K562 (cell line): ENCODE measurements around the gene POLR3E. TPM values are rescaled to one million over a fixed set of nuclear protein-coding genes. Genes with fewer than 3 reads are reported as not detected.

ENCODE experiments used
- ARNT ChIP-seq, 2 experiments: fragments of 450-650 bp; IDR thresholded peaks; 2 replicates each; pipeline ENCODE4 v1.6.1; 2016; ENCODE audit warnings: mild to moderate bottlenecking in 1 of 2
- E4F1 ChIP-seq: fragments of 250-450 bp; sonication (Bioruptor Pico); IDR thresholded peaks from 2 replicates; pipeline ENCODE4 v1.5.0; 2021; ENCODE audit warnings: mild to moderate bottlenecking, borderline replicate concordance
- EGR1 ChIP-seq: fragments of 450-650 bp; conservative IDR thresholded peaks from 2 replicates; pipeline ENCODE4 v1.6.1; 2017; ENCODE audit warnings: mild to moderate bottlenecking
- EWSR1 ChIP-seq: fragments of 450-650 bp; IDR thresholded peaks from 2 replicates; pipeline ENCODE4 v1.6.1; 2018; ENCODE audit warnings: borderline replicate concordance, mild to moderate bottlenecking, low read depth, moderate library complexity; ENCODE audit not compliant: partially characterized antibody
- HCFC1 ChIP-seq: IDR thresholded peaks from 2 replicates; pipeline ENCODE4 v1.6.1; 2012; ENCODE audit warnings: low read depth, low read length, improper control_type of control experiment
- HLTF ChIP-seq: fragments of 450-650 bp; IDR thresholded peaks from 2 replicates; pipeline ENCODE4 v1.6.1; 2016
- KHSRP ChIP-seq: fragments of 450-650 bp; IDR thresholded peaks from 2 replicates; pipeline ENCODE4 v1.6.1; 2017
- MAFK ChIP-seq: IDR thresholded peaks from 2 replicates; pipeline ENCODE4 v1.6.1; 2011; ENCODE audit warnings: low read length, improper control_type of control experiment
- NFIC ChIP-seq: fragments of 450-650 bp; IDR thresholded peaks from 2 replicates; pipeline ENCODE4 v1.6.1; 2017; ENCODE audit warnings: mild to moderate bottlenecking, inconsistent platforms
- NFYB ChIP-seq: IDR thresholded peaks from 2 replicates; pipeline ENCODE4 v1.6.1; 2011; ENCODE audit warnings: mild to moderate bottlenecking, moderate library complexity; ENCODE audit not compliant: insufficient read length; ENCODE audit errors: extremely low read depth
- NR2C2 ChIP-seq, 2 experiments: fragments of 200-800 bp in 1 of 2; sonication (Bioruptor generic) in 1 of 2; sonication (generic) in 1 of 2; formaldehyde crosslinking in 1 of 2; IDR thresholded peaks; 2 replicates each; pipeline versions ENCODE4 v1.6.1 to v1.8.0; 2016 to 2022; ENCODE audit warnings: mild to moderate bottlenecking in 1 of 2, missing compliant biosample characterization in 1 of 2, missing genetic modification characterization in 1 of 2, missing genetic modification reagents in 1 of 2
- PPARD ChIP-seq: fragments of 250-450 bp; sonication (Bioruptor Pico); IDR thresholded peaks from 2 replicates; pipeline ENCODE4 v1.8.0; 2022; ENCODE audit warnings: inconsistent platforms, mild to moderate bottlenecking, moderate library complexity
- RBM22 ChIP-seq: fragments of 200-400 bp; formaldehyde crosslinking; IDR thresholded peaks from 2 replicates; pipeline ENCODE4 v1.6.1; 2018; ENCODE audit warnings: low read length, low read depth; ENCODE audit not compliant: poor library complexity, severe bottlenecking
- RBM25 ChIP-seq: fragments of 200-400 bp; formaldehyde crosslinking; IDR thresholded peaks from 2 replicates; pipeline ENCODE4 v1.6.1; 2018; ENCODE audit warnings: low read length, low read depth, moderate library complexity; ENCODE audit not compliant: severe bottlenecking
- RHOXF2B ChIP-seq: fragments of 250-450 bp; sonication (Bioruptor Pico); conservative IDR thresholded peaks from 2 replicates; pipeline ENCODE4 v1.5.1; 2021
- ZBTB49 ChIP-seq: sonication (generic); formaldehyde crosslinking; IDR thresholded peaks from 2 replicates; pipeline ENCODE4 v1.8.0; 2022; ENCODE audit warnings: missing genetic modification reagents, mild to moderate bottlenecking, borderline replicate concordance
- ZNF124 ChIP-seq: sonication (generic); formaldehyde crosslinking; IDR thresholded peaks from 2 replicates; pipeline ENCODE4 v1.8.1; 2022; ENCODE audit warnings: missing genetic modification reagents
- ZNF140 ChIP-seq: fragments of 250-450 bp; sonication (Bioruptor Pico); IDR thresholded peaks from 2 replicates; pipeline ENCODE4 v1.8.0; 2021; ENCODE audit warnings: moderate library complexity, mild to moderate bottlenecking, inconsistent platforms
- ZNF253 ChIP-seq: fragments of 250-450 bp; sonication (Bioruptor Pico); conservative IDR thresholded peaks from 2 replicates; pipeline ENCODE4 v1.6.1; 2021; ENCODE audit warnings: mild to moderate bottlenecking
- ZNF609 ChIP-seq: sonication (generic); formaldehyde crosslinking; IDR thresholded peaks from 2 replicates; pipeline ENCODE4 v1.8.1; 2023; ENCODE audit warnings: missing genetic modification reagents, mild to moderate bottlenecking, borderline replicate concordance
- polyA plus RNA-seq, 8 experiments: library from polyadenylated mRNA; depleted of rRNA in 4 of 8; stranded (reverse) in 5 of 8; unstranded in 3 of 8; fragments of >200 nt; fragmentation: Nextera tagmentation in 2 of 8; fragmentation: Illumina TruSeq in 1 of 8; extraction: Ambion mirVana in 2 of 8; extraction: Trizol in 1 of 8; gene quantifications; 2 replicates each; pipeline versions ENCODE4 v1.2.1 to v1.2.3, GENCODE V29; 2011 to 2014; ENCODE audit warnings: inconsistent platforms in 1 of 8, missing spikeins in 1 of 8
- total RNA-seq, 7 experiments: library from RNA; depleted of rRNA in 6 of 7; stranded (reverse); fragments of >200 nt in 6 of 7; fragmentation: Illumina TruSeq in 2 of 7; extraction: Trizol in 2 of 7; gene quantifications; 2 replicates each; pipeline versions ENCODE4 v1.2.1 to v1.2.3, GENCODE V29; 2011 to 2021; ENCODE audit warnings: low replicate concordance in 1 of 7

Gene POLR3E
- total and polyA plus RNA-seq, 9 of the 15 experiments (the other 6 are each of a cell fraction or from before 2014, with no cell fraction given) = 17.7 to 151 (median 82.6) TPM

DNA sequence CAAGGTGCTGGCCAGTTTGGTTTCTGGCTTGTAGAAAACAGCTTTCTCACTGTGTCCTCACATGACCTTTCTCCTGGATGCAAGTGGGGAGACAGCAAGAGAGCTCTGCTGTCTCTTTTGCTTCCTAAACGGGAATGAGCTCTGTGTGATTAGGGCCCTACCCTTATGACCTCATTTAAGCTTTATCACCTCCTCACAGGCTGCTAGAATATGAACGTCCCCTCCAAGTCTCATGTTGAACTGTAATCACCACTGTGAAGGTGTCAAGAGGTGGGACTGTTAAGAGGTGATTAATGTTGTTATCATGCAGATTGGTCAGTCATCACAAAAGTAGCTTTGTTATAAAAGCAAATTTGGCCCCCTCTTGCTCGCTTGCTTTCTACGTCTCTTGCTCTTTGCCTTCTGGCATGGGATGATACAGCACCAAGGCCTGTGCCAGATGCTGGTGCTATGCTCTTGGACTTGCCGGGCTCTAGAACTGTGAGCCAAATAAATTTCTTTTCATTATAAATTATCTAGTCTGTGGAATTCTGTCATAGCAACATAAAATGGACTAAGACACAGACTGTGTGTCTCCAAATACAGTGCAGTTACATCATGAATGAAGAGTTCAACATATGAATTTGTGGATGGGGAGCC, 14.8 kb upstream of the POLR3E start (continued):
- TF ChIP-seq ZNF140 (CRISPR knock-in tag) (no peak), ZNF253 (CRISPR knock-in tag) (no peak), ARNT (IDR thresholded peaks at IDR 0.05) (peak; percentile 92 to 96), RHOXF2B (CRISPR knock-in tag) (no peak), E4F1 (CRISPR knock-in tag) (no peak), PPARD (no peak), HLTF (0 out of 2 replicates have a peak, but pooled peaks have one; percentile 13), MAFK (peak; percentile 15; the same call in 1 of the 2 replicates), KHSRP (peak; percentile 82), ZNF124 (CRISPR knock-in tag) (no peak), ZNF609 (CRISPR knock-in tag) (no peak), NR2C2 (CRISPR knock-in tag; IDR thresholded peaks at IDR 0.05) (no peak), NR2C2 (tag; IDR thresholded peaks at IDR 0.05) (peak; percentile 55; the same call in 1 of the 2 replicates), EGR1 (no peak), ZBTB49 (CRISPR knock-in tag) (no peak), RBM22 (no peak), RBM25 (no peak), NFIC (peak; percentile 90), HCFC1 (no peak), NFYB (no peak), EWSR1 (no peak)
